Psoas muscle (tissue), 8 donors: ENCODE measurements around the gene RNF186. TPM values are rescaled to one million over a fixed set of nuclear protein-coding genes. Genes with fewer than 3 reads are reported as not detected.
"Not testable (repeated sequence)": the region's sequence is repeated elsewhere in the genome, so short reads cannot be mapped to it uniquely, and the experiment has no call there.

Experiments
- ATAC-seq, 4 donors: fragments of 200-7000 bp; cut with Tn5 transposase; one replicate each; pipeline ENCODE4 v1.9.1; 2020; ENCODE audit warnings: moderate library complexity in 3 of 4, mild to moderate bottlenecking in 2 of 4
- DNase-seq, 2 donors: peaks; one replicate each; pipeline ENCODE4 v3.0.0-alpha.2; 2020
- H3K27ac ChIP-seq: fragments of 200-600 bp; one replicate; pipeline ENCODE4 v1.8.0; 2022
- H3K27me3 ChIP-seq, 3 donors: fragments of 200-600 bp in 1 of 3; one replicate each; pipeline versions ENCODE4 v1.6.1 to v1.8.0; 2013 to 2022; ENCODE audit warnings: low read length in 2 of 3, mild to moderate bottlenecking in 2 of 3, moderate library complexity in 1 of 3; ENCODE audit not compliant: insufficient read depth in 3 of 3
- H3K36me3 ChIP-seq, 2 donors: fragments of 200-600 bp in 1 of 2; one replicate each; pipeline versions ENCODE4 v1.6.1 to v1.8.0; 2013 to 2022; ENCODE audit warnings: low read depth in 1 of 2, mild to moderate bottlenecking in 1 of 2, moderate library complexity in 1 of 2; ENCODE audit not compliant: insufficient read depth in 1 of 2
- H3K4me1 ChIP-seq: fragments of 200-600 bp; one replicate; pipeline ENCODE4 v1.8.0; 2022
- H3K4me3 ChIP-seq: fragments of 200-600 bp; one replicate; pipeline ENCODE4 v1.8.0; 2022; ENCODE audit warnings: mild to moderate bottlenecking
- H3K9me3 ChIP-seq: fragments of 200-600 bp; one replicate; pipeline ENCODE4 v1.8.0; 2022
- CTCF ChIP-seq: fragments of 200-600 bp; IDR thresholded peaks from one replicate; pipeline ENCODE4 v1.8.0; 2022; ENCODE audit warnings: antibody characterized with exemption
- WGBS, 3 donors: extraction: QIAGEN DNeasy Blood & Tissue Kit; methylation state at CpG; one replicate each; pipeline versions ENCODE4 v1.1.6 to v1.1.7; 2013; 5-methylcytosine and 5-hydroxymethylcytosine counted together
- intact Hi-C, 2 donors: fragments of 100-400 bp; cut with DNase I; formaldehyde crosslinking; loops; one replicate each; pipeline versions ENCODE4 v1.11.0 to v1.14.2; 2022
- polyA plus RNA-seq, 3 donors: library from polyadenylated mRNA; stranded (reverse); fragments of 200-250 nt; gene quantifications; one replicate each; pipeline ENCODE4 v1.2.3, GENCODE V29; 2013
- total RNA-seq, 4 donors: library from RNA; stranded (reverse); fragmentation: NEBNext Ultra II Directional in 2 of 4; extraction: Animal tissue kit (Norgen Biotek cat#: 25700) in 2 of 4; gene quantifications; one replicate each; pipeline versions ENCODE4 v1.2.1 to v1.2.4, GENCODE V29; 2021 to 2023
- donor health status: healthy with polysubstance abuse.
- donor health status: DM: no; HTN: no; CAD: no; lungs with moderate emphysema.
- donor health status: Bipolar disorder and iron deficiency.
- donor health status: healthy.
- donor health status: DM: yes; HTN: yes; CAD: no.
- donor health status: DM: no; HTN: no; CAD: no.
- donor health status: DM: no; HTN: no; CAD: no.
- donor health status: DM: yes; HTN: yes; CAD: no.

RNF186 gene
- total and polyA plus RNA-seq, 7 donors = 0.08 TPM; not detected in 6

GRCh38 chr1:19852036-19852435 lies 37.0 kb upstream of the RNF186 start:
- Histone ChIP-seq H3K36me3 (no peaks in the 10 kb centered on the region), H3K27ac (no peak overlapping the region), H3K27me3 (peaks cover 0 to 3% (median 0%) of the 10 kb centered on the region in 3 donors), H3K4me1 (no peaks in the 10 kb centered on the region), H3K9me3 (no peaks in the 10 kb centered on the region), H3K4me3 (no peak overlapping the region)
- DNase-seq = no peak
- intact Hi-C loops = no loop called here
- ATAC-seq = no peak
- TF ChIP-seq CTCF = no peak
- 72 to 89% (median 73%) methylated on average over 1 of the region's 1 CpG for WGBS, 3 donors

GRCh38 chr1:19850214-19850613 lies 35.1 kb upstream of the RNF186 start:
- no peak for TF ChIP-seq CTCF
- intact Hi-C loops = no loop called here
- ATAC-seq (no peak), DNase-seq (no peak)
- Histone ChIP-seq H3K27me3 (peaks cover 0 to 7% (median 0%) of the 10 kb centered on the region in 3 donors), H3K36me3 (no peaks in the 10 kb centered on the region), H3K4me1 (no peaks in the 10 kb centered on the region), H3K4me3 (no peak overlapping the region), H3K9me3 (no peaks in the 10 kb centered on the region), H3K27ac (no peak overlapping the region)
- WGBS, 3 donors = 50 to 59% (median 55%) methylated on average over 7 of the region's 7 CpGs

GRCh38 chr1:19849307-19849706 lies 34.2 kb upstream of the RNF186 start:
- ATAC-seq, DNase-seq, H3K27ac ChIP-seq, H3K4me3 ChIP-seq, H3K4me1 ChIP-seq, intact Hi-C loops, H3K27me3 ChIP-seq, H3K9me3 ChIP-seq, H3K36me3 ChIP-seq: not testable (repeated sequence)
- WGBS, 3 donors = 59 to 63% (median 61%) methylated on average over 3 of the region's 3 CpGs

- H3K4me3 ChIP-seq, DNase-seq, H3K4me1 ChIP-seq, H3K9me3 ChIP-seq, H3K27ac ChIP-seq, ATAC-seq, intact Hi-C loops, H3K27me3 ChIP-seq, H3K36me3 ChIP-seq: not testable (repeated sequence)
- 77 to 84% (median 81%) methylated on average over 9 of the region's 9 CpGs for WGBS, 3 donors
These were observed 32.3 kb upstream of the RNF186 start for GRCh38 chr1:19847334-19847733.

GRCh38 chr1:19846338-19846737 lies 31.3 kb upstream of the RNF186 start:
- no peak overlapping the region for H3K27ac ChIP-seq
- no peak for TF ChIP-seq CTCF
- 87 to 97% (median 90%) methylated on average over 3 of the region's 3 CpGs for WGBS, 3 donors
- intact Hi-C loops = no loop called here
- H3K36me3 ChIP-seq = no peaks in the 10 kb centered on the region
- DNase-seq = no peak
- H3K4me3 ChIP-seq = no peak overlapping the region
- H3K9me3 ChIP-seq = no peaks in the 10 kb centered on the region
- peaks cover 0 to 7% (median 0%) of the 10 kb centered on the region in 3 donors for H3K27me3 ChIP-seq
- ATAC-seq = no peak
- H3K4me1 ChIP-seq = no peaks in the 10 kb centered on the region

GRCh38 chr1:19845555-19845954 lies 30.5 kb upstream of the RNF186 start:
- H3K27me3 ChIP-seq = peaks cover 0 to 7% (median 0%) of the 10 kb centered on the region in 3 donors
- H3K36me3 ChIP-seq = no peaks in the 10 kb centered on the region
- no peak for TF ChIP-seq CTCF
- no peak for DNase-seq
- intact Hi-C loops = no loop called here
- 84 to 90% (median 89%) methylated on average over 8 of the region's 8 CpGs for WGBS, 3 donors
- no peak overlapping the region for H3K4me3 ChIP-seq
- H3K4me1 ChIP-seq = no peaks in the 10 kb centered on the region
- H3K9me3 ChIP-seq = no peaks in the 10 kb centered on the region
- no peak overlapping the region for H3K27ac ChIP-seq
- ATAC-seq = no peak
